Right cardiac atrium (tissue), 5 donors: ENCODE measurements around the gene FAM193A. TPM values are rescaled to one million over a fixed set of nuclear protein-coding genes. Genes with fewer than 3 reads are reported as not detected.
A peak's percentile ranks its signal among the peaks of the same experiment; 100 is the strongest.
"Not testable (repeated sequence)": the region's sequence is repeated elsewhere in the genome, so short reads cannot be mapped to it uniquely, and the experiment has no call there.

Experiments used
- ATAC-seq, 2 donors: fragments of 200-7000 bp; cut with Tn5 transposase; one replicate each; pipeline versions ENCODE4 v1.8.0 to v1.9.1; 2020; ENCODE audit warnings: moderate library complexity in 2 of 2, mild to moderate bottlenecking in 1 of 2
- DNase-seq, 3 donors: peaks; one replicate each; pipeline ENCODE4 v3.0.0-alpha.2; 2020
- H3K27ac ChIP-seq: one replicate; pipeline ENCODE4 v1.5.1; 2013; ENCODE audit warnings: mild to moderate bottlenecking, low read length, control low read depth, moderate library complexity
- H3K27me3 ChIP-seq: one replicate; pipeline ENCODE4 v1.6.1; 2013; ENCODE audit not compliant: control insufficient read depth, insufficient read depth
- H3K4me1 ChIP-seq: one replicate; pipeline ENCODE4 v1.6.1; 2013; ENCODE audit warnings: low read length; ENCODE audit not compliant: control insufficient read depth, insufficient read depth
- H3K4me3 ChIP-seq: one replicate; pipeline ENCODE4 v1.5.1; 2013; ENCODE audit warnings: low read length, control low read depth
- H3K9me3 ChIP-seq: one replicate; pipeline ENCODE4 v1.6.1; 2013; ENCODE audit warnings: low read length; ENCODE audit not compliant: control insufficient read depth
- WGBS: extraction: QIAGEN DNeasy Blood & Tissue Kit; methylation state at CpG from one replicate; pipeline ENCODE4 v1.1.7; 2013; 5-methylcytosine and 5-hydroxymethylcytosine counted together
- intact Hi-C, 4 donors: fragments of 100-400 bp; cut with DNase I; formaldehyde crosslinking; loops; one replicate each; pipeline versions ENCODE4 v1.11.0 to v1.14.0; 2022 to 2023
- polyA plus RNA-seq: library from polyadenylated mRNA; stranded (reverse); fragments of 200-250 nt; gene quantifications from one replicate; pipeline ENCODE4 v1.2.3, GENCODE V29; 2013
- total RNA-seq, 4 donors: library from RNA; stranded (reverse); fragmentation: NEBNext Ultra II Directional; extraction: Animal tissue kit (Norgen Biotek cat#: 25700); gene quantifications; one replicate each; pipeline ENCODE4 v1.2.1, GENCODE V29; 2021
- donor health status: healthy with polysubstance abuse.
- donor health status: DM: no; HTN: yes; CAD: no.
- donor health status: DM: no; HTN: no; CAD: no.
- donor health status: DM: no; HTN: yes; CAD: no; lungs with severe emphysema.
- donor health status: DM: yes; HTN: yes; CAD: no.

FAM193A gene
- total and polyA plus RNA-seq, 5 donors: 9.7 to 19.2 (median 17.4) TPM

DNA sequence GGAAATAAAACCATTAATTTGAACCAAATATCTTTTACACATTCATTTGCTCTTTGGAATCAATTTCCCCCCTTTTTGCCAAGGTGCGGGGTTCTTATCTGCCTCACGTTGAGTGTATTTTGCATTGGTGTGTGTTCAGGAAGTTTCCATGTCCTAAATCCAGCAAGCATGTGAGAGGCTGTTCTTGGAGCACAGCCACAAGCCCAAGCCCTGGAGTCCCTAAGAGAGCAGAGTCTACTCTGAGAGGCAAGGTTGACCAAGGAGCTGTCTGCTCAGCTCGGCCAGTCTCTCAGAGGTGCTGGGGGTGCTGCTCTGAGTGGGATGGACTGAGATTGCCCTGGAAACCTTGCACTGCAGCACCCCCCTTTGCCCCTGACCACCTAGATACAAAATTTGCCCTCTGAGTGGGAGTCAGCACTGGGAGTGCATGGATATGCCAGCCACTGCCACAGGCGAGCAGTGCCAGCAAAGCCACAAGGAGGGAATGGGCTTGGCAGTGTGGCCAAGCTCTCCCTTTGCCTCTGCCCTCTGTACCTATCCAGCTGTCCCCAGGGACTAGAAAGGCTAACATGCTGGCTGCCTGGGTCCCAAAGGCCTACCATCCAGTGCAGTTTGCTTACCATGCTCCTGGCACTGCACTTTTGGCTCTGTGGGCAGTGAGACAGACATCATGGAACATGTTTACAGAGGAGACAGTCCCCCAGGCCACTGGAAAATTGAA, 20.5 kb upstream of the FAM193A start:
- ATAC-seq: peak; percentile 80 to 82
- peaks cover 8% of the 10 kb centered on the region for H3K4me1 ChIP-seq
- WGBS: 28% methylated on average over 4 of the region's 4 CpGs
- peak; percentile 60 to 86 (median 75) for DNase-seq
- H3K4me3 ChIP-seq: no peak overlapping the region
- peak overlapping the region; percentile 83 for H3K27ac ChIP-seq
- intact Hi-C loops: no loop called here
- no peaks in the 10 kb centered on the region for H3K9me3 ChIP-seq
- H3K27me3 ChIP-seq: no peaks in the 10 kb centered on the region

DNA sequence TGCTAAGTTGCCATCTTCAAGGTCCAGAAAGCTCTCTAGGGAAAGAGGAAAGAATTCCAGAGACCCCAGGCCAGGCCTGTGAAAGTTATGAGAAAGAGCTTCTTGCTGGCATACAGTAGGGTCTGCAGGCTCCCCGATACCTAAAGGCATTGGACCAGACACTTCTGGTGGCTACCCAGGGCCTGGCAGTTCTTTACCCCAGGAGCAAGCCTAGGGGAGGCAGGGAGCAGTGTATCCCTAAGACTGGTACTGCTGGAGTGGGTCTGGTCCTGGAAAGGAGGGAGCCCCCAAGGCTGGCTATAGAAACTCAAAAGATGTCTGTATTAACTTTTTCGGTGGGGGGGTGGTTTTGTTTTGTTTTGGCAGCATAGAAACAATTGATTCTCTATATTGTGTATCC, 19.8 kb upstream of the FAM193A start:
- Histone ChIP-seq H3K27ac (no peak overlapping the region), H3K9me3 (no peaks in the 10 kb centered on the region), H3K4me1 (peaks cover 8% of the 10 kb centered on the region), H3K27me3 (no peaks in the 10 kb centered on the region), H3K4me3 (no peak overlapping the region)
- no peak for DNase-seq
- intact Hi-C loops: no loop called here
- 86% methylated on average over 2 of the region's 2 CpGs for WGBS
- peak in 1 of 2 donors; percentile 10 for ATAC-seq

DNA sequence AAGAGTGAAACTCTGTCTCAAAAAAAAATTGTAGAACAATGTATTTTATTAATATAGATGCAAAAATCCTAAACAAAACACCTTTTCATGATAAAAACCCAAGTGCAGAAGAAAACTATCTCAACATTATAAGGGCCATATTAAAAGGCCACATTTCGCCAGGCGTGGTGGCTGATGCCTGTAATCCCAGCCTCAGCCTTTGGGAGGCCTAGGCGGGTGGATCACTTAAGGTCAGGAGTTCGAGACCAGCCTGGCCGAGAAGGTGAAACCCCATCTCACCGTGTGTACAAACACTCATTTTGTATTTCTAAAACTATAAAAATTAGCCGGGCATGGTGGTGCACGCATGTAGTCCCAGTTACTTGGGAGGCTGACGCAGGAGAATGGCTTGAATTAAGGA, 9.9 kb upstream of the FAM193A start:
- DNase-seq: peak in 1 of 3 donors; percentile 11
- intact Hi-C loops: no loop called here
- ATAC-seq: no peak
- H3K9me3 ChIP-seq: no peaks in the 10 kb centered on the region
- 95% methylated on average over 9 of the region's 9 CpGs for WGBS
- no peaks in the 10 kb centered on the region for H3K27me3 ChIP-seq
- no peak overlapping the region for H3K27ac ChIP-seq
- no peaks in the 10 kb centered on the region for H3K4me1 ChIP-seq
- H3K4me3 ChIP-seq: no peak overlapping the region

DNA sequence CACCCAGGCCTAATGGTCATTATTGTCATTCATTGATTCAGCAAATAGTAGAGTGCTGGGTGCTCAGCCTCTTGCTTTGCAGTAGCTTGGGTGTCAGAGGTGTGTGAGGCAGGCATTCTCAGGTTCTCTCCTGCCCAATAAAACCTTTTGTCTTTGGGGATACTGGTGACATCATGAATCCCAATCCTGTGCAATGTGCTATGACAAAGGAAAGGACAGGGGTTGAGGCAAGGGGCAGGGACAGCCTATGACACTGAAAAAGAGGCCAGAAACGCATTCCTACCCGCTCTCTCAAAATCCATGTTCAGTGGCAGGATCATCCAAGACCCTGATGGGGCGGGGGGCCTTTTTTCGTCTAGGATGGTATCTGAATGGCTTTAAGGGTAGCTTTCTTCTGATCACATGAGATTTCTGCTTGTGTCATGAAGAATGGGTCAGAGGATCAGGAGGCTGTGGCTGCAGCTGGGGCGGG, 1.5 kb upstream of the FAM193A start:
- no peaks in the 10 kb centered on the region for H3K27me3 ChIP-seq
- ATAC-seq (no peak), DNase-seq (no peak)
- H3K9me3 ChIP-seq: no peaks in the 10 kb centered on the region
- WGBS: 58% methylated on average over 5 of the region's 5 CpGs
- peak overlapping the region; percentile 74 for H3K4me3 ChIP-seq
- intact Hi-C loops: no loop called here
- no peaks in the 10 kb centered on the region for H3K4me1 ChIP-seq
- peak overlapping the region; percentile 93 for H3K27ac ChIP-seq

DNA sequence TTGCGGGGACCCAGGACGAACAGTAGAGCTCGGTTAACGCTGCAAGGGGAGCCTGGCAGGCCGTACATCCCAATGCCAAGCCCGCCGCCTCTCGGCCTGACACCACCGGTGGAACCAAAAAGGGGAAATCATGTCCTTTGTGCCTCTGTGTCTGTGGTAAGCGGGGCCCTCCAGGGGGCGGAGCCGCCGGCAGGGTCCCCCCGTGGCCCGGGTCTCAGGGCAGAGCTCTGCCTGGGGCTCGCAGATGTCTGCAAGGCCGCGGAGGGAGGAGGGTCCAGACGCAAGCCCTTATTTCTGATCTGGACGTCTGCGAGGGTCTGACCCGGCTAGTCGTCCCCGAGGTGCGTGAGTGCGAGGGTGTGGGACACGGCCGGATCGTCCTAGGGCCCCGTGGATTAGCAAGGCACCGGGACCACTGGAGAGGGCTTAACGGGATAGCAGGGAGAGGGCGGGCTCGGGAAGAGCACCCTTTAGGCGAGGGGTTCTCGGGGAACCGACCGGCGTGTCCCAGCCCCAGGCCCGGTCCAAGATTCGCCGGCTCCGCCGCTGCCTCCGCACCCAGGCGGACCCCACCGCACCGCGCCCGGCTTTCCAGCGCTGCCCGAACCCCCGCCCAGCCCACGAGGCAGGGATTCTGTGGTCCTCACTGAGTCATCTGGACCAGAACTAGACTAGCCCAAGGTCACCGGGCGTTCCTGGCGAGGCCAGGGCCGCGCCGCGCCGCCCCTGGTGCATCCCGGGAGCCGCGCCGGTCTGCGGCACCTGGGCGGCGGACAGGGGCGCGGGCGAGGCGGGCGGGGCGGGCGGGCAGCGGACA, 863 bp upstream of the FAM193A start:
- whole genome bisulfite sequencing: 1% methylated on average over 77 of the region's 77 CpGs
- Histone ChIP-seq H3K27ac (peak overlapping the region; percentile 93), H3K4me1 (no peaks in the 10 kb centered on the region), H3K9me3 (no peaks in the 10 kb centered on the region), H3K4me3 (peak overlapping the region; percentile 74), H3K27me3 (no peaks in the 10 kb centered on the region)
- DNase-seq: peak; percentile 51 to 84 (median 82)
- intact Hi-C loops: no loop called here
- peak; percentile 17 to 31 for ATAC-seq

DNA sequence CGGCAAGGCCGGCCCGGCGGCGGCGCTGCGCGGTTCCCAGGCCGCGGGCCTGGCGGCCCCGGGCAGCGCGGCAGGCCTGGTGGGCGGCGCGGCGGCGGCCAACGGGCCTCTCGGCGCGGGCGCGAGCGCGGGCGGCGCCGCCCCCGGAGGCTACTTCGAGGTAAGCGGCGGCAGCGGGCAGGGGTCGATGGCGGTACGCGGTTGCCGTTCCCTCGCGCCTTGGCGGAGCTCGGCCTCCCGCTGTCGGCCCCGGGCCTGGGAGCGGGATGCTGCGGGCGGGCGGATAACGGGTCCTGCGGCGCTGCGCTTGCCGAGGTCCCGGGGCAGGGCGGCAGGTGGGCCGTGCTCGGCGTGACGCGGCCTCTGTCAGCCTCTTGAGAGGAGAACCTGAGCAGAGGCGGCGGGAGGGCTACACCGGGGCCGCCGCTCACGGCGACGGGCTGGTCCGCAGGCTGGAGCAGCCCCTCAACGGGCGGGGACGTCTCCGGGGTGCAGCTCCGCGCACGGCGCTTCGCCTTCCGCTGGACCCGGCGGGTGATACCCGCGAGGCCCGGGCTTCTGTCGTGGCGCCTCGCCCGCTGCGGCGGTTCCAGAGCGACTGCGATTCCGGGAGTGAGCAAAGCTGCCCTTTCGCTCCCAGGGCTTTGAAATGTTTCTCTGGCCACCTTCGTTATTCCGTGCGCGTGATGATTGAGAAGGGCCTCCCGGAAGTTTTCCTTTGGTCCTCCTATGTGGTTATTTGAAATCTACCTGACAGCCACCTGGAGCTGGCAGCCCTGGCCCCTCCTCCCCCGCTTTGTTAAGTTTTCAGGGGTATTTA, 774 bp downstream of the FAM193A start:
- under 1% methylated on average over 103 of the region's 103 CpGs for WGBS
- H3K4me3 ChIP-seq: peak overlapping the region; percentile 96
- DNase-seq: peak; percentile 53 to 81 (median 77)
- H3K27me3 ChIP-seq: no peaks in the 10 kb centered on the region
- no peaks in the 10 kb centered on the region for H3K9me3 ChIP-seq
- H3K4me1 ChIP-seq: no peaks in the 10 kb centered on the region
- H3K27ac ChIP-seq: peak overlapping the region; percentile 89
- peak in 1 of 2 donors; percentile 2 for ATAC-seq
- intact Hi-C loops: no loop called here

DNA sequence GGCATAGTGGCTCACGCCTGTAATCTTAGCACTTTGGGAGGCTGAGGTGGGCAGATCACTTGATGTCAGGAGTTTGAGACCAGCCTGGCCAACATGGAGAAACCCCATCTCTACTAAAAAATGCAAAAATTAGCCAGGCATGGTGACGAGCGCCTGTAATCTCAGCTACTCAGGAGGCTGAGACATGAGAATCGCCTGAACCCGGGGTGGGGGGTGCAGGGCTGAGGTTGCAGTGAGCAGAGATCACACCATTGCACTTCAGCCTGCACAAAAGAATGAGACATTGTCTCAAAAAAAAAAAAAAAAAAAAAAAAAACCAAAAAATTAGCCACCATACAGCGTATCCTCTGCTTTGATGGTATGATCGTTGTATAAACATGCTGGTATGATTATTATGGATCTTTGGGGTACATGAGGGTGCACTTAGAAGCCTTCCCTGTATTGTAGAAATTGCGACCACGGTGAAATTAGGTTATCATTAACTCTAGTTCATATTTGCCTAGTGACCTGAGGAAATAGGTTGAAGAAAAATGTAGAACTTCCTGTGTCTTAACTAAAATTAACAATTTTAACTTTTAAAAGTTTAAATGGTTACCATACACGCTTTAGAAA, 7.2 kb downstream of the FAM193A start:
- H3K4me3 ChIP-seq, H3K27ac ChIP-seq, H3K27me3 ChIP-seq, H3K9me3 ChIP-seq, H3K4me1 ChIP-seq, intact Hi-C loops, ATAC-seq: not testable (repeated sequence)
- peak in 1 of 3 donors; percentile 21 for DNase-seq
- WGBS: 91% methylated on average over 10 of the region's 10 CpGs

DNA sequence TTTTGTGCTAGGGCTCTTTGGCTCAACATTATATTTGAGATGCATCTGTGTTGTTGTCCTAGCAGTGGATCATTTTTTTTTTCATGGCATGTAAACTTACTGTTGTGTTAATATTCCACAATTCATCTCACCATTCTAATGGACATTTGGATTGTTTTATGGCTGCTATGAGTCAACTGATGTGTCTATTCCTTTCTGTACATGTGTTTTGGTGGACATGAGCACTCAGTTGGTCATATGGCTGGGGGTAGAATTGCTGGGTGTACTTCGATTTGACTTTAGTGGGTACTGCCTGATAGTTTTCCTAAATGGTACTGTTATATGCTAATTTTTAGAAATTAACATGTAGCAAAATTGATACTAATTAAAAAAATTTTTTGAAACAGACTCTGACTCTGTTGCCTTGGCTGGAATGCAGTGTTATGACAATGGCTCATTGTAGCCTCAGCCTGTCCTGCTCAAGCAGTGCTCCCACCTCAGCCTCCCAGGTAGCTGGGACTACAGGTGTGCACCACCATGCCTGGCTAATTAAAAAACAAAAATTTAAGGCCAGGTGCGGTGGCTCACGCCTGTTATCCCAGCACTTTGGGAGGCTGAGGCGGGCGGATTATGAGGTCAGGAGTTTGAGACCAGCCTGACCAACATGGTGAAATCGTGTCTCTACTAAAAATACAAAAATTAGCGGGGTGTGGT, 9.0 kb downstream of the FAM193A start:
- DNase-seq (no peak), ATAC-seq (no peak)
- Histone ChIP-seq H3K9me3 (no peaks in the 10 kb centered on the region), H3K27ac (no peak overlapping the region), H3K4me3 (no peak overlapping the region), H3K27me3 (no peaks in the 10 kb centered on the region), H3K4me1 (no peaks in the 10 kb centered on the region)
- intact Hi-C loops: no loop called here
- 97% methylated on average over 7 of the region's 7 CpGs for WGBS

DNA sequence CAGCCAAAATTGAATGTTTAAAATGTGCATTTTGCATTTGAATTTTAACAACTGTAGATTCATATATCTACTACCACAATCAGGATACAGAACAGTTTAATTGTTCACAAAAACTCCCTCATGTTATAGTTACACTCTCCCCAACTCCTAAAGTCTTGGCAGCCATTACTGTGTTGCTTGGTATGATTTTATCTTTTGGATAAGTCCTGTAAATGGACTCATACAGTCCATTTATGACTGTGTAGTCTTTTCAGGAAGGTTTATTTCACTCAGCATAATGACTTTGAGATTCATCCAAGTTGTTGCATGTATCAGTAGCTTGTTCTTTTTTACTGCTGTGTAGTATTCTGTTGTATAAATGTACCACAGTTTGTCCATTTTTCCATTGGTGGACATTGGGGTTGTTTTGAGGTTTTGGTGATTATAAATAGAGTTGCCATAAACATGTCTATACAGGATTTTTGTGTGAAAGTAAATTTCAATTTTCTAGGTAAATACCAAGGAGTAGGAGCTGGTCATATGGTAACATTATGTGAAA, 9.9 kb downstream of the FAM193A start:
- H3K27ac ChIP-seq: no peak overlapping the region
- no peak for ATAC-seq
- no peak for DNase-seq
- H3K9me3 ChIP-seq: no peaks in the 10 kb centered on the region
- H3K4me3 ChIP-seq: no peak overlapping the region
- H3K27me3 ChIP-seq: no peaks in the 10 kb centered on the region
- no peaks in the 10 kb centered on the region for H3K4me1 ChIP-seq
- intact Hi-C loops: no loop called here
